Keratinocyte (primary cell): Measurements from ENCODE around the gene SMYD1.

Experiments used
- CTCF ChIP-seq, 3 experiments: IDR thresholded peaks in 1 of 3; conservative IDR thresholded peaks in 1 of 3; optimal IDR thresholded peaks in 1 of 3; 2 replicates in 2 of 3; 3 replicates in 1 of 3; pipeline versions ENCODE3 to v1.5.1; 2011; ENCODE audit warnings: low read length in 3 of 3, mild to moderate bottlenecking in 3 of 3, moderate library complexity in 2 of 3, control low read depth in 1 of 3, inconsistent platforms in 1 of 3; ENCODE audit not compliant: insufficient read depth in 2 of 3; ENCODE audit errors: extremely low read depth in 1 of 3
- EZH2 ChIP-seq: IDR thresholded peaks from one replicate; pipeline ENCODE4 v1.6.1; 2012; ENCODE audit warnings: inconsistent platforms, mild to moderate bottlenecking, low read length, moderate library complexity

GRCh38 chr2:88085099-88085498 is 17.5 kb downstream of the SMYD1 start:
- TF ChIP-seq CTCF (optimal IDR thresholded peaks at IDR 0.05 in 1 of 3, IDR thresholded peaks at IDR 0.05 in 1 of 3, conservative IDR thresholded peaks at IDR 0.05 in 1 of 3; ENCODE audit: extremely low read depth in 1 of 3, insufficient read depth in 2 of 3, low read length in 3 of 3) = no peak
- no peak for TF ChIP-seq EZH2
